T-helper 1 cell (primary cell): ENCODE data around the gene ENTR1.

Source experiments
- DNase-seq, 5 donors: peaks; one replicate each; pipeline ENCODE4 v3.0.0-alpha.2; 2012 to 2020

The ENTR1 gene

GRCh38 chr9:136395345-136396218, 14.8 kb downstream of the ENTR1 start:
- no peak for DNase-seq

DNA sequence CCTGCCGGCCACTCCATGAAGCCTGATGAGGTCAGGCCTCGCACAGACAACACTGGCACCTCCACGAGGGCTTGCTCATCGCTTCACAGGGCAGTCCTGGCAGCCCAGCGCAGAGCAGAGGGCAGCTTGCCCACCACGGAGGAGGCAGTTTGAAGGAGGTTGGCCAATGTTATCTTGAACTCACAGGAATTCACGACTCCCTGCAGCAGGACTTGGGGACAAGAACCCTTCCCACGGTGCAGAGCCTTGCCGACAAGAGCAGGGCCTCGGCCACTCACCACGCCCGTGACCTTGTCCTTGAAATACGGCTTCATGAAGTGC, 15.4 kb downstream of the ENTR1 start:
- DNase-seq: no peak

- no peak for DNase-seq
Observed at GRCh38 chr9:136394312-136395019, 15.9 kb downstream of the ENTR1 start.

- no peak for DNase-seq
Observed at GRCh38 chr9:136393531-136393930, 16.9 kb downstream of the ENTR1 start.

DNA sequence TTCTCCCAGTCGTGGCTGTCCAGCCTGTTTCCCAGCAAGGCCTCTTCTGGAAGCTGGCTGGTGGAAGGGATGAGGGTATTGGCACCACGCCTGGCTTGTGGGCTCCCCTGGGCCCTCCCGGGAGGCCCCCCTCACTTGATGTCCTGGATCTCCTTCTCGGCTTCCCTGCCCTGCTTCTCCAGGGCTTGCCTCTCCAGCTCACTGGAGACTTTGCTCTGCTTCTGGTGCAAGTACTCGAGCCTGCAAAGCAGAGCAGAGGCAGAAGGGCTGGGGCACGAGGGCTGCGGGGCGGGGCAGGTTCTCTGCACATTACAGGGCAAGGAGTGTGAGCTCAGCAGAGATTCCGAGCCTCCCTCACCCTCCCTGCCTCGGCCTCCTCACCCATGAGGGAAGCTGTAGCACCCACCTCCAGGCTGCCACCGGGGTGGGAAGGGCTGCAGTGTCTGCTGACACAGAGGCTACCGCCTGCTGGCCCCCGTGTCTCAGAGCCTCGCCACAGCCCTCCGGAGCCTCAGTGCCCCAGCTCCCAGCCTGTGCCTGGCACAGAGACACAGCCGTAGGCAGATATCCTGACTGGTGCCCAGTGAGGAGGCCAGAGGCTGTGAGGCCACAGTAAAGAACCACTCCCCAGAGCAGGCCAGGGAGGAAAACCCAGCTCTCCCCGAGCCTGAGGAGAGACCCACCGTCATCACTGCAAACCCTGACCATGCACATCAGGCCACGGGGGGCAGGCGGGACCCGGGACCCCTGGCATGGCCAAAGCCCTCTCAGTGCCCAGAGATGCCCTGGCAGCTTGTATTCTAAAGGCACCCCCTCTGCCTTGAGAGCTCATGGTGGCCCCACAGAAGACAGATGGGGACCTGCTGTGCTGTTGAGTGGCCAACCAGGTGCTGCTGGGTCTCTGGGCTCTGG, 17.6 kb downstream of the ENTR1 start:
- no peak for DNase-seq

DNA sequence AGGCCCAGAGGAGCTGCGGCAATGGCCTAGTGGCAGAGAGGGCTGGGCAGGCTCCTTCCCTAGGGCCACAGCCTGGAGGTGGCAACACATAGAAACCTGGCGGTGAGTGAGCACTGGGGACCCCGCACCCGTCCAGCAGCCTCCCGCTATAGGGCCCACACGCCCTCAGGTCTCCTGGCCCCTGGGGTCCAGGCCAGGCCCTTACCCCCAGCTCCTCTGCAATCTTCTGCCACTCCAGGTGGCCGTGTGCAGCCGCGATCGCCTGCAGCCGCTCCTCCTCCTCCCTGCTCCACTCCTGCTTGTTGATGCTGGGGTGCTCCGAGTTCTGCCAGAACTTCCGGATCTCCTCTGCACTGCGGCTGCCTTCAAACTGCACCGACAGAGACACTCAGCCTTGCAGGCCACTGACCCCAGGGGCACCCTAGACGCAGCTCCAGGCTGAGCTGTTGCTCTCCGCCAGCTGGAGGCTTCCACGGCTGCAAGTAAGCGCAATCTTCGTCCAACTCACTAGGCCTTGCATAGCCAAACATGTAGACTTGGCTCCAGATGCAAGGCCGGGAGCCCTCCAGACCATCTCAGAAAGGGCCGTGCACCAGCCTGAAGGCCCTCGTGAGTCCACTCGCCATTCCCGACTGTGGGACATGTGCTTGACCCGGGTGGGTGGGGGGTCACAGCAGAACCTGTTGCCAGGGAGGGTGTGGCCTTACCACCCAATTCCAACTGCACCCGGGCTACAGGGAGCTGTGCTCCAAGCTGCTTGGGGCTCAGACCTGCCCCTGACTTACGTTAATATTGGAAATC, 18.5 kb downstream of the ENTR1 start:
- no peak for DNase-seq

- DNase-seq: no peak
Observed at GRCh38 chr9:136389396-136389795, 21.0 kb downstream of the ENTR1 start.

GRCh38 chr9:136387217-136387616, 23.2 kb downstream of the ENTR1 start:
- no peak for DNase-seq

- peak in 1 of 5 donors; percentile 66 for DNase-seq
Observed at GRCh38 chr9:136386018-136386417, 24.4 kb downstream of the ENTR1 start.

DNA sequence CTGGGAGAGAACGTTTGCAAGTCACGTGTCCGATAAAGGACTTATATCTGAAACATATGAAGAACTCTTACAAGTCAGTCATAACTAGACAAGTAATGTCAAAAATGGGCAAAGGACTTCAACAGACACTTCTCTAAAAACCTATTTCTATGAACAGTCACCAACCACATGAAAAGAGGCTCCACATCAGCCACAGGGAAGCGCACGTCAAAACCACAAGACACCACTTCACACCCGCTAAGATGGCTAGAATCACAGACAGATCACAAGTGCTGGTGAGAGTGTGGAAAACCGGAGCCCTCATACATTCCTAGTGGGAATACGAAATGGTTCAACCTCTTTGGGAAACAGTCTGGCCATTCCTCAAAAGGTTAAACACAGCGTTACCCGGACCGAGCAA, 25.4 kb downstream of the ENTR1 start:
- DNase-seq: peak in 2 of 5 donors; percentile 41 to 84

DNA sequence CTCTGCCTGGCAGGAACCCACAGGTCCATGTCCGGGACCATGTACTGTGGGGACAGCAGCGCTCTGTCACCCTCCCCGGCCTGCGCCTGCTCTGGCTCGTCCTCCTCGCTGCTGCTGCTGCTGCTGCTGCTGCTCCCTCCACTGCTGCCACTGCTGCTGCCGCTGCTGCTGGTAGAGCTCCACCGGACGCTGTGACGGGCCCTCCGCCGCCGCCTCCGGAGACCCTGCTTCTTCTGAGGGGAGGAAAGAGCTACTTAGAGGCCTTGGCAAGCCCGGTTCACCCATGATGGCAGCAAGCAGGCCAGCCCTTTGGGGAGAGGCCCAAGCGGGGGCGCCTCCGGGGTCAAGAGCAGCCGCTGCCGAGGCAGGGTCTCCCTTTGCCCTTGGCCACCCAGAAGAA, 27.0 kb downstream of the ENTR1 start:
- DNase-seq: no peak

DNA sequence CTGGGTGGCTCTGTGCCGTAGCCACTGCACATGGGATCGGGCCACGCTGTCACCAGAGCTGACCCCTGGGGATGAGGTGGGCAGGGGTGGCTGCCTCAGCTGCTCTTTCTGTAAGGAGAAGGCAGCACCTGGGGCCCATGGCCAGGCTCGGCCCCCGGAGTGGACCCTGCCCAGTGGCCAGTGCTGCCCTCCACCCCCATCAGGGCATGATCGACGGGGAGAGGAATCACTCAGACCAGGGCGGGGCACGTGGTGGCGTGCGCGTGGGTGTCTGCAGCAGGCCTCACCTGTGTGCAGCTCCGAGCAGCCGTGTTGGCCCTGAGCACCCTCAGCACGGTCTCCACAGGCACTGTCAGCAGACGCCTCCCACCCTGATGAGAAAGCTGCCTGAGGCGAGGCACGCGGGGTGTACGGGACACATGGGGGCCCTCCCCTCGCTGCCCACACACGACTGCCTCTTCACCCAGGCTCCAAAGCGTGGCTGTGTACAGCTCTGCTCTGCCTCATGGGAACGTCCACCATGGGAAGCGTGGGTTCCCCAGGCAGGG, 28.4 kb downstream of the ENTR1 start:
- no peak for DNase-seq

DNA sequence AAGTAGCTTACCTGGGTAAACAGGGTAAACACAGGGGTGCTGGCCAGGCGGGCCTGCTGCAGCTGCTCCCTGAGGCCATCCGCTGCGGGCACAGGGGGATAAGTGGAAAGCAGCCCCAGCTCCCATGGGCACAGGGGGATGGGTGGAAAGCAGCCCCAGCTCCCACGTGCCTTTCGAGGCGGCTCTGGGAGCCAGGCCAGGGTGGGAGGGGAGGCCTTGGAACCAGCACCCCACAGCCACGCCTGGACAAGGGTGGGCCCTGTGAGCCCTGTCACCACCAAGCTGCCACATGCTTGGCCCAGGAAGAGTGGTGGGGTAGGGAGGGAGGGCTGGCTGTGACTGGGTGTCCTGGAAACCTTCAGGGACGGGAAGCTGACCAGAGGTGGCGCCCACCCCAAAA, 29.1 kb downstream of the ENTR1 start:
- no peak for DNase-seq

GRCh38 chr9:136380381-136380780, 30.0 kb downstream of the ENTR1 start:
- DNase-seq: no peak

- no peak for DNase-seq
Observed at GRCh38 chr9:136379891-136380290, 30.5 kb downstream of the ENTR1 start.

DNA sequence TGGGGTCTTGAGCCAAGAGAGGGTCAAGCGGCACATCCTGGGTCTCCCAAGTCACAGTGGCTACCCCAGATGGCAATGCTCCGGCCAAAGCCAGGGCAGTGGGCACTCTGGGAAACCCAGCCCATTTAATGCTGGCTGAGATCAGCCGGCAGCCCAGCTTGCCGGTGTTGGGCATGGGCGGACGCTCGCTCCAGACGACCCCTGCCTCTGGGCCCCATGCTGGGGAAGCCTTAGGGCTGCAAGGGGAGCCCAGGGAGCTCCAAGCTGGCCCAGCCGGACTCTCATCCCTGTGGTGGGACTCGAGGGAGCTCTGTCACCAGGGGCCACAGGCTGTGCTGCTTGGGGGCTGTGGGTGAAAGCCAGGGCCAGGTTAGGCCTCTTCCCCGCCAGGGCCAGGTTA, 31.0 kb downstream of the ENTR1 start:
- DNase-seq: no peak

DNA sequence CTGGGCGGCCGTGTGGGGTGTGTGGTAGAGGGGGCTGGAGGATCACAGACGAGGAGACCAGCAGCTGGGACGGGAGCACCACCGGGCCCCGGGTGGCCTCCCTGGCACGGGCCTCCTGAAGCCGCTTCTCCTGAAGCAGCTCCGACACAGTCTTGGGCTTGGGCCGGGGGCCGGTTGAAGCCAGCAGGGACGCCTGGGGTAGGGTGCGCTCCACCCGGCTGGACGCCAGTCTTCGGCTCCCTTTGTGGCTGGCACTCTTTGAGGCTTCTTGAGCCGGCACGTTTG, 31.5 kb downstream of the ENTR1 start:
- DNase-seq: no peak

GRCh38 chr9:136378170-136379002, 32.0 kb downstream of the ENTR1 start:
- no peak for DNase-seq

DNA sequence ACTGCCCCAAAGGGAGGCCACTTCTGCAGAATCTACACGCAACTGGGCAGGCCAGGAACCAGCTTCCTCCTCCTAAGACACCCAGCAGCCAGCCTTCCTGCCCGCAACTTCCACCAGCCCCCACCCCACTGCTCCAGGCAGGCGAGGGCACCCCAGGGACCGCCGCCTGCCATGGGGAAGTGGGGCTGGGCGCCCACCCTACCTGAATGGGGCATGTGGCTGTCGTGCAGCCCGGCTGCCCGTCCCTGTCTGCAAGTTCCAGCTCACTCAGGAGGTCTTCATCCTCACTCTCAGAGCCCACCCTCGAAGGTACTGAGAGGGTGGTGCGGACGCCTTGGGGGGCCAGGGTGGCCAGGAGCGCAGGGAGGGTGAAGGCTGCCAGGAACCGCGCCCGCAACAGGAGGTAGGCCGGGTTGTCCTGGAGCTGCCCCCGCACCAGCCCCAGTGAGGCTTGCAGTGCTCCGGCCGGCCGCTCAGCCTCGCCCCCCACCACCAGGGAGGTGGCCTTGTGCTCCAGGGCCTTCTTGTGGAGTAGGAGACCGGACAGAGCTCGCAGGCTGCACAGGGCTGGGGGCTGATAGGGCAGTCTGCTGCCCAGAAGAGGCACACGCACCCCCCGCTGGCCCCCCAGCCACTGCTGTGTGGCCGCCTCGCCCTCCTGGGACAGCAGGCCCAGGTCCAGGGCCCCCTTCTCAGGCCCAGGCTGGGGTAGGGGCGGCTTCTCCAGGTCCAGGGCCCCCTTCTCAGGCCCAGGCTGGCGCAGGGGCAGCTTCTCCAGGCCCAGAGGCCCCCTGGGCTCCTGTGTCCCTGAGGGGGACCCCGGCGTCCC, 32.9 kb downstream of the ENTR1 start:
- no peak for DNase-seq

DNA sequence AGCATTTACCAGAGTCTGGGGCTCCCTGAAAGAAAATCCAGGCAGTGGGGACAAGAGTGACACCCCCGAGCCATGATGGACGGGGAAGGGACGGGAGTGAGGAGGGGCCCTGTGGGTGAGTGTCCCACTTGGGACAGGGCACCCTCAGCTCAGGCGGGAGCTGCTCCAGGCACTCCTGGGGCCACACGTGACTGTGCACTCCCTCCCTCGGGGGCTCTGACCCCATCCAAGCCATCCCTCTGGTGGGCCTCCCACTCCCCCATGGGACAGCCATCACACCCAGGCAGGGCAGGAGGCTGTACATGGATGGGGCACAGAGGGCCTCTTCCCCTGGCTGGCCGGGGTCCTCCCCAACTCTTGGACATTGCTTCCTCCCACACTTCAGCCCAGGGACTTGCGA, 34.0 kb downstream of the ENTR1 start:
- DNase-seq: no peak

- no peak for DNase-seq
Observed at GRCh38 chr9:136375096-136375495, 35.3 kb downstream of the ENTR1 start.
